Stimulated activated CD4-positive, alpha-beta T cell treated with anti-CD3 and anti-CD28 coated beads, Interleukin-1b, Interleukin-23, amount 100 ng/mL, for 1 hour (primary cell): Measurements from ENCODE around the gene NOLC1.
"Not testable (repeated sequence)": the region's sequence is repeated elsewhere in the genome, so short reads cannot be mapped to it uniquely, and the experiment has no call there.

Experiments used
- DNase-seq, 2 donors: peaks; one replicate each; pipeline ENCODE4 v3.0.0-alpha.2; 2020; ENCODE audit warnings: low read depth in 2 of 2

Gene NOLC1

DNA sequence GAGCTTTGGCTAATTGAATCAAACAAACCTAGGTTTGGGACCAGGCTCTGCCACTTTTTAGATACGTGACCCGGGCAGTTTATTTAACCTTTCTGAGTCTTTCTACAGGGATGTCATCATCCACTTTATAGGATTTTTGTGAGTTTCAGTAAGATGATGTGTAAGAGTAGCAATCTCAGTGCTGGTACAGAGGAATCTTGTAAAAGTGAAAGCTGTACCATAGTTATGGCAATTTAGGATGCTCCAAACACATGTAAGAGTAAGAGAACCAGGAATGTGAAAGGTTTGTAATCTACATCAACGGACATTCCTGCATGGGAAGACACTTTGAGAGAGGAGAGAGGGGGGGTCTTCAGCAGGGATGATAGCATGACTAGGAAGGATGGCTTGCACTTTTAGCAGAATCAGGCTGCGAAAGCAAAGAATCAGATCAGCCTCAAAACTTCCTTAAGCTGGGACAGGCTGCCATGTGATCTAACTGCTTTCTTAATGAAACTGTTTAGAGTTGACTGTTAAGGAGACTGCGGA is 968 bp downstream of the NOLC1 start:
- DNase-seq = no peak

DNA sequence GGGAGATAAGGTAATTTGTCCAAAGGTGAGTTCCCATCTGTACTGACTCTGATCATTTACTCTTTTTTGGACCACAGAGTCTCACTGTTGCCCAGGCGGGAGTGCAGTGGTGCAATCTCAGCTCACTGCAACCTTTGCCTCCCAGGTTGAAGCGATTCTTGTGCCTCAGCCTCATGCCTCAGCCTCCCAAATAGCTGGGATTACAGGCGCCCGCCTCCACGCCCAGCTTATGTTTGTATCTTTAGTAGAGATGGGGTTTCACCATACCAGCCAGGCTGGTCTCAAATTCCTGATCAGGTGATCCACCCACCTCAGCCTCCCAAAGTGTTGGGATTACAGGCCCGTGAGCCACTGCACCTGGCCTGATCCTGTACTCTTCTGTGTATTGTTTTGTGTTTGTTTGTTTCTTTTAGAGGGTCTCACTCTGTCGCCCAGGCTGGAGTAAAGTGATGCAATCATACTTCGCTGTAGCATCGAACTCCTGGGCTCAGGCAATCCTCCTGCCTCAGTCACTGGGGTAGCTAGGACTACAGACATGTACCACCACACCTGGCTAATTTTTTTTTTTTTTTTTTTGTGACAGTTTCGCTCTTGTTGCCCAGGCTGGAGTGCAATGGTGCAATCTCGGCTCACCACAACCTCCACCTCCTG is 2.4 kb downstream of the NOLC1 start:
- DNase-seq = no peak

DNA sequence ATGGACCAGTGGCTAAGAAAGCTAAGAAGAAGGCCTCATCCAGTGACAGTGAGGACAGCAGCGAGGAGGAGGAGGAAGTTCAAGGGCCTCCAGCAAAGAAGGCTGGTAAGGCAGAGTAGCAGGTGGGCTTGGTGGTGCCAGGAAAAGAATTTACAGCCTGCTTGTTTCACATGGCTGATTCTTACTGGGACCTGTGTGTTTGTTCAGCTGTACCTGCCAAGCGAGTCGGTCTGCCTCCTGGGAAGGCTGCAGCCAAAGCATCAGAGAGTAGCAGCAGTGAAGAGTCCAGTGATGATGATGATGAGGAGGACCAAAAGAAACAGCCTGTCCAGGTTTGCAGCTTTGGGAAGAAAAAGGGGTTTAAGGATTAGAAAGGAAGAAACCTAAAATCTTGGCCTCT is 5.0 kb downstream of the NOLC1 start:
- DNase-seq = no peak

DNA sequence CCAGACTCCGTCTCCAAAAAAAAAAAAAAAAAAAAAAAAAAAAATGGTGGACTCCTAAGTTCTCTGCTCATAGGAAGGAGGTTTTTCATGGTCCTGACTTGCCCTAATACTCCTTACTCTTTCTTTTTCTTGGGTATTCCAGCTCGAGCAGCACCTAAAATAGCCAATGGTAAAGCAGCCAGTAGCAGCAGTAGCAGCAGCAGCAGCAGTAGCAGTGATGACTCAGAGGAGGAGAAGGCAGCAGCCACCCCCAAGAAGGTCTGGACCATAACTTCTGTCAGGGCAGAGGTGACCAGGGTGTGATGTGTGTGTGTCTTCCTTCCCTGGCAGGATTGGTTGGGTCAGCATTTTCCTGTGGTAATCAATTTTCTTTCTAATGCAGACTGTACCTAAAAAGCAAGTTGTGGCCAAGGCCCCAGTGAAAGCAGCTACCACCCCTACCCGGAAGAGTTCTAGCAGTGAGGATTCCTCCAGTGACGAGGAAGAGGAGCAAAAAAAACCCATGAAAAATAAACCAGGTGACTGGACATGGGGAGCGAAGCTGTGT is 6.9 kb downstream of the NOLC1 start:
- DNase-seq = no peak

DNA sequence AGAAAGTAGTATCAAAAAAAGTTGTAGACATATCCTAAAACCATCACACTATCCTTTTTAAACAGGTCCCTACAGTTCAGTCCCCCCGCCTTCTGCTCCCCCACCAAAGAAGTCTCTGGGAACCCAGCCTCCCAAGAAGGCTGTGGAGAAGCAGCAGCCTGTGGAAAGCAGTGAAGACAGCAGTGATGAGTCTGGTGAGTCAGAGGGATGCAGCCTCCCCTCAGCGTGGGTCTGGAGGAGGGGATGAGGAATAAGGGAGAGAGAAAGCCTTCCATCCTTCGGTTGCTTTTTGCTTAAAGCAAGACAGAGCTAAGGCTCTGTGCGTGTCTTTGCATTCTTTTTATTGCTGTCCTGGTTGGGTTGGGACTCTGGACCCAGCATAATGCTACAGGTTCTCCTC is 7.6 kb downstream of the NOLC1 start:
- DNase-seq = no peak

GRCh38 chr10:102163342-102163989 is 11.3 kb downstream of the NOLC1 start:
- DNase-seq = no peak

DNA sequence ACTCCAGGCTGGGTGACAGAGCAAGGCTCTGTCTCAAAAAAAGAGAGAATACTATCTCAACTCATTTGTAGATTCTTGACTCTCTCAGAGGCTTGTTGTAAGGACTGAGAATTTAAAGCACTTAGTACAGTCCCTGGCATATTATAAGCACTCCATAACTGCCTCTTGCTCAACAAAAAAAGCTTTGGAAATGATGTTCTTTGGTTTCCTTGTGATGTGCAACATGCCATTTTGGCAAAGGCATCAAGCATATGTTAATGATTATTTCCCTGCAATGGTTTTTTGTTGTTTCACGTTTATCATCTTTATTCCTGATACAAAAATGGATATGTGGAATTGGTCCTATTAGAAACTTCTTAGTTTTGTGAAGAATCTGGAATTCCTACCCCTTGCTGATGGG is 15.7 kb downstream of the NOLC1 start:
- no peak for DNase-seq

GRCh38 chr10:102170602-102171001 is 18.4 kb downstream of the NOLC1 start:
- DNase-seq = no peak

- no peak for DNase-seq
These were observed 20.1 kb downstream of the NOLC1 start for GRCh38 chr10:102172288-102172687.

DNA sequence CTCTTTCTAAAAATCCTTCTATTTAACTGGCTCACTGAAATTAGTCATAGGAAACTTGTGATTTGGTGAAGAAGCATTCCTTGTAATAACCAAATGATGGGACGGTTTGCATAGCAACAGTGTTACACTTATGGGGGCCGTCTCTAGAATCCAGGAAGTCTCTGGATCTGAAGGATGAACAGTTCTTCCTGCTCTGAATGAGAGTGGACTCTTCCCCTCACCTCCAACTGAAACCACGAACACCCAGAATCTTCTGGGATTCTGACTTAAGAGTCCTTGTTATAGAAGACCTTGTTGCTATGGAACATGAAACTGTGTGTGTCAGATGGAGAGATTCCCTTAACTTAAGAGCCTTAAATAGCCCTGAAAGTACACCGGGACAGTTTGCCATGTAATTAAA is 23.2 kb downstream of the NOLC1 start:
- no peak for DNase-seq

- no peak for DNase-seq
These were observed 32.4 kb downstream of the NOLC1 start for GRCh38 chr10:102184606-102185005.

DNA sequence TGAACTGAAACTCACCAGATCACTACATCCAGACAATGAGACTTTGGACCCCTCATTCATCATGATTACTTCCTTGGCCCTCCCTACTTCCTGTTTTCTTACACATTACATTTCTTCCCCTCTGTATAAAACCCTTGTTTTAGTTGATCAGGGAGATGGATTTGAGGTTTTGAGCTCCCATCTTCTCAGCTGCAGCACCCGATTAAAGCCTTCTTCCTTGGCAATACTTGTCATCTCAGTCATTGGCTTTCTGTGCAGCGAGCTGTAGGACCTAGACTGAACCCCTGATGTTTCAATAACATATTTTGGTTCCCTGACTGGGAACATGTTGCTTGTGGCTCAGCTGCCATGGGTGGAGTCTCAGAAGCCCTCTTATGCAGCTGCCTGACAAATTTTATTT is 33.1 kb downstream of the NOLC1 start:
- DNase-seq = no peak

- no peak for DNase-seq
These were observed 33.8 kb downstream of the NOLC1 start for GRCh38 chr10:102185811-102186527.

DNA sequence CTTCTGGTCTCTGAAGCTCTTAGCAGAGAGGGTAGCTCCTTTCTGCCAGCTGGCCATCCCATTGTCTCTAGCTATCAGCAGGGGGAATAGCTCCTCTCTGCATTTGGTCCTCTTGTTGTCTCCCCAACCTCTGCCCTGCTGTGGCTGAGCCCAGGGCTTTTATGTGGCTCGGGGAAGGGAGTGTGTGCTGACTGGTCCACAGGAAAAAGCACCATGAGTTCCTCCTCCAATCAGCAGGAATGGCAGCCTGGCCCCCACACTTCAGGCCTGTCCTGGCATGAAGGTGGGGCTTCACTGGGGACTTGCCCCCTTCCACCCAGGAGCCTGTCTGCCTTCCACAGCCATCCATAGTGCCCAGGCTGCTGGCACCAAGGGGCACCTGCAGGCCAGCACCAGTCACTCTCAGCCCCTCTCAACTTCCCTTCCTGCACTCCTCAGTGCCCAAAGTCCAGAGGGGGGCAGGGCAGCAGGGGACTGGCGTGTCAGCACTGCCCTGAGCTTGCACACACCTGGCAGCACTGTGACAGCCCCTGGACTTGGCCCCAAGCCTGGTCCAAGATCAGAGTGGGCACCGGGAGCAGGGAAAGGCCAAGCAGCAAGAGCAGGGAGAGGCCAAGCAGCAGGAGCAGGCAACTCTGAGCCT is 36.2 kb downstream of the NOLC1 start:
- no peak for DNase-seq

DNA sequence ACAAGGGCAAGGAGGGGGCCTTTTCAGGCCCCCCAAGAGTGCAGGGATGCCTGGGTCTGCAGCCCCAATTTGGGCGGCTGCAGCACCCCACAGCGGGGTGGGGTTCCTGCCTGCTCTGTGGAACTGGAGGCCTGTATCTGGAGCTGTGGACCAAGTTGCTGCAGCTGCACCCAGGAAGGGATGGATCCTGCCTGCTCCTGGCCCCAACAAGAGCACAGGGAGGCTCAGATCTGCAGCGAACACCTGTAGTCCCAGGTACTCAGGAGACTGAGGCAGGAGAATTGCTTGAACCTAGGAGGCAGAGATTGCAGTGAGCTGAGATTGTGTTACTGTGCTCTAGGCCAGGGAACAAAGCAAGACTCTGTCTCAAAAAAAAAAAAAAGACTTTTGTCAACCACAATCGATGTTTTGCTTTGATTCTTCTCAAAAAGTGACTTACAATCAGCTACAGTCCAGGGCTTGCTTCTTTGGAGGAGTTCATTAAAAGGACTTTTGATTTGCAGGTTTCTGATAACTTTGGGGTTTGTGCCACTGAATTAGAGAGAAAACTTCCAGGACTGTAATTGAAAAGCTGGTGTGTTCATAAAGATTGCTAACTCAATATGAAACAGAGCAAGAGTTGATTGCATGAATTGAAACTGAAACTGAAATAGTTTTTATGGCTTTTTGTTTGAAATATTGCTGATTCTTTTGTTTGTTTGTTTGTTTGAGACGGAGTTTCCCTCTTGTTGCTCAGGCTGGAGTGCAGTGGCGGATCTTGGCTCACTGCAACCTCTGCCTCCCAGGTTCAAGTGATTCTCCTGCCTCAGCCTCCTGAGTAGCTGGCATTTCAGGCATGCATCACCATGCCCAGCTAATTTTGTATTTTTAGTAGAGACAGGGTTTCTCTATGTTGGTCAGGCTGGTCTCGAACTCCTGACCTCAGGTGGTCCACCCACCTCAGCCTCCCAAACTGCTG is 37.0 kb downstream of the NOLC1 start:
- DNase-seq = not testable (repeated sequence)

GRCh38 chr10:102191956-102192355 is 39.8 kb downstream of the NOLC1 start:
- no peak for DNase-seq

DNA sequence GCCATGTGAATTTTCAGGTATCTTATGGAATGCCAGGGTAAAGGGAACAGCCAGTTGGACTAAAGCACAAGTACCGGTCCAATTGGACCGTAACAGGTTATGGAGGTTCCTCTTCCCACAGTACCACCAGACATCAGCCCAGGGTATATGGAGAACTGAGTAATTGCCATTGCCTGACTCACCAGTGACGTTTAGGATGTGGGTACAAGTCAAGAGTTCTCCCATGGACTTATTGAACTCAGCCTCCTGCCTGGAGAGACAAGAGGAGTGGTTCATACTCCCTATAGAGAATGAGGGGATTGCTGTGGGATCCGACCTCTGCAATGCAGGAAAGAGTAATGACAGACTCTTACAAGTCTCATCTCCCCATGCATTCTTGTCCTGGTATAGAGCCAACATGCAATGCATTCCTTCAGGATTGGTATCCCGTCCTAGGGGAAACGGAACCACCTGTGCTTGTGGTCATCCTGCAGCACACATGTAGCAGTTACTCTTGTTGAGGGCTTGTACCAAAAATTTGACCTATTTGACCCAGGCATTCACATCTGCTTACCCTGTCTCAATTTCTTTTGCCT is 43.2 kb downstream of the NOLC1 start:
- DNase-seq = no peak

DNA sequence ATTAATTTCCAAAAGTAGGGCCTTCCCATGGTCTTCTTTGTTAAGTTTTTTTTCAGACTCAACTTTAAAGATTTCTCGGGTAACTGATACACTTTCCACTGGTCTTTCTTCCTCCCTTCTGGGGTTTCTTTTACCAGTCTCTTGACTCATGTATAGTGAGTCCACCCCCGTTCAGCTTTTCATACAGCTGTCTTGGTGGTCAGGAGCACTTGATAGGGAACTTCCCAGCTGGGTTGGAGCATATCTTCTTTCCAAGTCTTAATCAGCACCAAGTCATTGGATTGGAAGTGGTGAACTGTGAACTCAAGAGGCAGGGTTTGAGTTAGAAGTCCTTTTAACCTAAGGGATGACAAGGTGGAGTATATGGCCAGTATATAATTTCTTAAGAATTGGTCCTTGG is 44.7 kb downstream of the NOLC1 start:
- no peak for DNase-seq

- DNase-seq = no peak
These were observed 45.8 kb downstream of the NOLC1 start for GRCh38 chr10:102198027-102198426.

- no peak for DNase-seq
These were observed 48.8 kb downstream of the NOLC1 start for GRCh38 chr10:102200751-102201640.
